SKM-1 treated with dmso at 0.1 percent for 144 hours (cell line): ENCODE results near the gene PROM1.
A peak's percentile ranks its signal among the peaks of the same experiment; 100 is the strongest.

Experiments
- DNase-seq: peaks from one replicate; lab custom pipeline; 2025; ENCODE audit not compliant: unreplicated experiment; lab: John Stamatoyannopoulos, UW

PROM1 gene

DNA sequence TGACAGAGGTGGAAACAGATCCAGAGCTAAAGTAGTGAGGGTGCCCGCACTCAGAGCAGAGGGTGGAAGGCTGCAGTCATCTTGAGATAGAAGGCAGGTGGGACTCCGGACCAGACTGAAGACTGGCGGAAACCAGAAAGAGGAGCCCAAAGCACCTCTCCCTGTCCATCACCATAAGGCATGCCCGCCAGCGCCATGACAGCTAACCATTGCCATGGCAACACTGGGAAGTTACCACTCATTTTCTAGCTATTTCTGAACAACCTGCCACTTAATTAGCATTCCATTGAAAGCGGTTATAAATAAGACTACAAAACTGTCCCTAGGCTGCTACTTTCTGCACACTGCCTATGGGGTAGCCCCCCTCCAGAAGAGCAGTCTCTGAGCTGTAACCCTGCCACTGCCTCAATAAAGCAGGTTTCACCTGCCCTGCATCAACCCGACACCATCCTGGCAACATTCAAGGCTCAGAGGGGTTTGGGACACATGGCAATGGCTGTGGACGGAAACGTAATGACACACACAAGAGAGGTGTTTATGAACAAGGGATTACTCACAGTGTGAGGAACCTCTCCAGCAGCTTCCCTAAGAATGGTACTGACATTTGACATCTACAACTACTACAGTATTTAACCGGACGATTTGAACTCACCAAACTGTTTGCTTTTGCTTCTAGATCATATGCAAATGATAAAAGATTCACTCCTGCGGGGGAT, 93.1 kb downstream of the PROM1 start:
- no peak for DNase-seq

- DNase-seq: no peak
Measured at GRCh38 chr4:15989424-15989823, 94.4 kb downstream of the PROM1 start.

DNA sequence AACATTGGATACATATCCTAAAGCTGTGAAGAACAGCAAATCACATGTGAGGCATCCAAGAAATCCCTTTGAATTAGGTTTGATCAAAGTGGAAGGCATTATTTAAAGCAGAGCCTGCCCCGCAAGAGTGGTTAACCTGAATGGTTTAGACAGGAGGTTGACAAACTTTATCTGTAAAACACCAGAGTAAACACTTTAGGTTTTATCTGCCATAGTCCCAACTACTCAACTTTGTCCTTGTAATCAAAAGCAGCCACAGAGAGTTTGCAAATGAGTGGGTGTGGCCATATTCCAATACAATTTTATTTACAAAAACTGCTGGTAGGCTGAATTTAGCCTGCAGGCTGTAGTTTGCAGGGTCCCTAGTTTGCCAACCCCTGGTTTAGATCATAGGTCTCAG, 95.6 kb downstream of the PROM1 start:
- no peak for DNase-seq

- no peak for DNase-seq
Measured at GRCh38 chr4:15986907-15987306, 96.9 kb downstream of the PROM1 start.

GRCh38 chr4:15983610-15984009, 100.2 kb downstream of the PROM1 start:
- DNase-seq: no peak

- no peak for DNase-seq
Measured at GRCh38 chr4:15982842-15983524, 100.8 kb downstream of the PROM1 start.

DNA sequence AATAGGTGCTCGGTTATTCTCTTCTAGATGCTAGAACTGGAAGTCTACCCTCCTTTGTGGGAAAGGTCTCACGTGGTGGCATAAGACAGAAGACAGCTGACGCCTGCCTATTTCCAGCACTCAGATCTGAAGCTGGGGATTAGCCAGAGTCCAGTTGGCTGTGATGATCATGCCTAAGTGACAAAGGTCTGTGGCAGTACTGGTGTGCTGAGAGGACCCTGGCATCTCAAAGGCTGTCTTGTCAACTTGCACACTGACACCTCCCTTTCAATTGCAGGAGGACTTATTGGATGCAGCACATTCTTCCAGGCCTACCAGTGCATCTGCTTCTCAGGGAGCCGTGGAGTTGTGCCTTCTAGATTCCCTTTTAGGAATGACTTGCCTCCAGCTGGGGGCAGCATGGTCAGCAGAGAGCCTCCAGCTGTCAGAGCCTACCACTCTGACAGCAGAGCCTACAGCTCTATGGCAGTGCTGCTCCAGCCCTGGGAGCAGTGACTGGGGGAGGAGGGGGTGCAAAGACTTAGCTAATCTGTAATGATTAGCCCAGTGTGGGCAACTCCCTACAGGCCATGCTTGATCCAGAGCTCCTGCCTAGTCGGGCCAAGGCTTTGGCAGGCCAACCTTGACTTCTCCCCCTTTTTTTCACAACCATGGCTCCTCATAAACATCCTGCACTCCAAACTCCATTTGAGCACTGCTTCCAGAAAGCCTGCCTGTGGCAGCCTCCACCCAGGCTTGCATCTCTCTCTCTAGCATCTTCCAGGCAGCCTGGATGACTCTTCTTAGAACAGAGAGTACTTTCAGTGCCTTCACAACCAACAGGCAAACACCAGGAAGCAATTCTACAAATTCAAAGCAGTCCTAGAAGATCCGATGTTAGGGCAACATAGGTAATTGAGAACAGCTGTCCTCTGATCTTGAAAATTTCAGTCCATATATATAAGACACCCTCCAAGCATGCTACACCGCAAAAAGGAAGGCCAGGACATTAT, 107.1 kb downstream of the PROM1 start:
- no peak for DNase-seq

DNA sequence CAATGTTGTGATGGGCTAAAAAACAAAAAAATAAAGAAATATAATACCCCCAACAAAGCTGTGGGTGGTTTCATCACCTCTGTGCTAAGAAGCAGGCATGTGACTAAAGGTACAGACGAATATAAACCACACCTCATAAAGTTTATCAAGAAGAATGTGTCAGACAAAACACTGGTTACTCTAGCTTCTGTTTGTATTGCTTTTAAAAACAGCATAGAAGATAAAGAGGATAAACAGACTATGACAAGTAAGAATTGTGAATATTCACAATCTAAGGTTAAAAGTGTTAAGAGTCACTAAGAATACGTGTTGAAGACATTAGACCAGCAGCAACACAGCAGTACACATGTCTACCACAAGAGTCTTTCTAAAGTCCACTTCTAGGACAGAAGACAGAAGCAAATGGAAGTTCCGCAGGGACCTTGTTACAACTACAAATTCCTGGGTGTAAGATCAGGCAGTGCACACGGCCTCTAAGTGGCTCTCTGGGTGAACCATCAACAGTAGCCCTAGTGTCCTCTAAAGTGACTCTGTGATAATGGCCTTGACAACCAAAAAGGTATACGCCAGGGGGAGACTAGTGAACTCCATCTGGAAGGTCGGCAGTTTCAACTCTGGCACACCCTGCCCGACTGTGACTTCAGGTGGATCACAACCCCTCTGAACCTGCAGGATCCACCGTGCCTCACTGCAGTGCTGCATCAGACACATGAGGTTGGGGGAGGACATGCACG, 112.6 kb downstream of the PROM1 start:
- DNase-seq: no peak

- DNase-seq: no peak
Measured at GRCh38 chr4:15968551-15969300, 115.1 kb downstream of the PROM1 start.

GRCh38 chr4:15965325-15965724, 118.5 kb downstream of the PROM1 start:
- no peak for DNase-seq

DNA sequence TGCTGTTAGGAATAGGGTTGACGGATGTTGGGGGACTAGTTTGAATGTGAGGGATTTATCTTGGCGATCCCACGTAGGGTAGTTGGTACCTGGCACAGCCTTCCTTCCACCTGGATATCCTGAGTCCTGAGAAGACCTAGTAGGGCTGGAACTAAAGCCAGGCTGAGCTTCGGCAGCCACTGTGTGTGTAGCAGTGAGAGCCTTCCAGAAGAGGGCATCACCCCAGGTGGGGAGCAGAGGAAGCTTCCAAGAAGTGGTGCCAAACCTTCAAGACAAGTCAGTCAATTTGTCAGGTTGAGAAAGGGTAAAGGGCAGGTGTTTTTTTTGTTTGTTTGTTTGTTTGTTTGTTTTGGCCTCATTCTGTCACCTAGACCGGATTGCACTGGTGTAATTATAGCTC, 119.7 kb downstream of the PROM1 start:
- DNase-seq: no peak

- DNase-seq: no peak
Measured at GRCh38 chr4:15963576-15963975, 120.2 kb downstream of the PROM1 start.

- peak; percentile 16 for DNase-seq
Measured at GRCh38 chr4:15963001-15963451, 120.8 kb downstream of the PROM1 start, which contains the start of gene FGFBP2. FGFBP2 (minus strand) TSS chr4:15963175; CDS start chr4:15963129, 46 bp downstream.

DNA sequence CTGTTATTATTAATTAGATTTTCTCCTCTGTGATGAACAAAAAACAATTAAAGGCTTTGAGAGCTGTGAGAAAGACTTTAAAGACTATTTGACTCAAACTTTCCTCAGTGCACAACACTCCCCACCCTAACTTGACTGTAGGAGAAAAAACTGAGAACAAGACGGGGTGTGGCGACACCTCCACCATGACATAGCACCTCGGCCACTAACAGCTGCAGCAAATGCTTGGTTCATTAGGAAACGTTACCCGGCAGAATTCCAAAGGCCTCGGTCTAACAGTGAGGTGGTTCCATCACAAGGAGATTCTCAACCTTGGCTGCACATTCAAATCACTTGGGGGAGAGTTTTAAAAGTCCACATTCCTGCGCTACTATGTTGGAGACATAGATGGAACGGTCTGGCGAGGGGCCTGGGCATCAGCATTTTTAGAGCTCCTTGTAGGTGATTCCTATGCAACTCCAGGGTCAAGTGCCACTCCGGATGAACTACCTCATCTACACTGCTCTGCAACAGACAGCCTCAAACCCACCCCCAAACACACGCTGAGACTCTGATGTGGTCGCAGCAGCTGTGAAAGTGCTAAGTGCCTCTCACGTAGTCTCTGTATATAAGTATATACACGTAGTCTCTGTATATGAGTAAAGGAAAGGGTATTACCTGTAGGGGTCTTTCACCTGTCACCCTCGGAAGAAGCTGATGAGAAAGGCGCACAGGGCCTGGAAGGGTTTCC, 121.9 kb downstream of the PROM1 start:
- DNase-seq: no peak

- DNase-seq: no peak
Measured at GRCh38 chr4:15958562-15958961, 125.3 kb downstream of the PROM1 start.

GRCh38 chr4:15956179-15956850, 127.5 kb downstream of the PROM1 start:
- DNase-seq: peak; percentile 69

GRCh38 chr4:15955670-15956069, 128.2 kb downstream of the PROM1 start:
- DNase-seq: no peak

- no peak for DNase-seq
Measured at GRCh38 chr4:15953625-15954024, 130.2 kb downstream of the PROM1 start.

DNA sequence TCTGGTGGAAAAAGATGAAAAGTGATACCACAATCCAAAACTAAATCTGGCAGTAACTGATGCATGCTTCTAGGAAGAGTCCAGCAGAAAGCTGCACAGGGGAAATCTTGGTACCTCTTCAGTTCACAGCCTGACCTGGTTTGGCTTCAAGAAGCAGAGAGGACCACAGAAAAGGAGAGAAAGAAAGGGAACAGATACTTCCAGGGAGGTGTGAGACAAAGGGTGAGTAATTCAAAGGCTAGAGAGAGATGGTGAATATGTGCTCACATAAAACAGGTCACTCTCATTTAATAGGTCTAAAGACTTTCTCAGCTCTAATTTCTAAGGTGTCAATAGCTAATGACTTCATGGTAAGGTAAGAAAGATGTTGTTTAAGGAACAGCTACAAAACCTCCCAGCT, 132.0 kb downstream of the PROM1 start:
- DNase-seq: no peak
